Stomach (tissue), 9 donors: Measurements from ENCODE around the gene LIMS2. TPM values are rescaled to one million over a fixed set of nuclear protein-coding genes. Genes with fewer than 3 reads are reported as not detected.
A peak's percentile ranks its signal among the peaks of the same experiment; 100 is the strongest.

Experiments used
- DNase-seq, 2 donors: peaks; one replicate each; pipeline versions ENCODE4 v3.0.0 to v3.0.0-alpha.2; 2013 to 2019
- H3K27ac ChIP-seq, 5 donors: fragments of 200-600 bp in 4 of 5; sonication (generic) in 4 of 5; one replicate each; pipeline ENCODE4 v1.5.1; 2013 to 2019; ENCODE audit warnings: mild to moderate bottlenecking in 1 of 5, moderate library complexity in 1 of 5
- H3K27me3 ChIP-seq, 3 donors: fragments of 200-600 bp; sonication (generic); one replicate each; pipeline ENCODE4 v1.5.1; 2017 to 2019; ENCODE audit warnings: mixed run types in 1 of 3
- H3K36me3 ChIP-seq, 4 donors: fragments of 200-600 bp; sonication (generic); 1 replicate in 3 of 4; 2 replicates in 1 of 4; pipeline ENCODE4 v1.5.1; 2016 to 2019
- H3K4me1 ChIP-seq, 4 donors: fragments of 200-600 bp; sonication (generic); one replicate each; pipeline ENCODE4 v1.5.1; 2016 to 2019
- H3K4me3 ChIP-seq, 4 donors: fragments of 200-600 bp; sonication (generic) in 3 of 4; one replicate each; pipeline ENCODE4 v1.5.1; 2016 to 2019; ENCODE audit warnings: mild to moderate bottlenecking in 1 of 4
- H3K9me3 ChIP-seq, 4 donors: fragments of 200-600 bp; sonication (generic); one replicate each; pipeline ENCODE4 v1.5.1; 2016 to 2019
- EP300 ChIP-seq: sonication (generic); formaldehyde crosslinking; IDR thresholded peaks from one replicate; pipeline ENCODE4 v1.6.1; 2017; ENCODE audit warnings: antibody characterized with exemption
- POLR2A ChIP-seq, 4 donors: fragments of 450-650 bp; IDR thresholded peaks; one replicate each; pipeline ENCODE4 v1.6.1; 2016; ENCODE audit warnings: antibody characterized with exemption in 4 of 4, control low read depth in 2 of 4, mild to moderate bottlenecking in 1 of 4, moderate library complexity in 1 of 4
- POLR2AphosphoS5 ChIP-seq, 3 donors: sonication (generic); formaldehyde crosslinking; IDR thresholded peaks; one replicate each; pipeline ENCODE4 v1.6.1; 2016; ENCODE audit warnings: antibody characterized with exemption in 3 of 3
- WGBS, 5 donors: extraction: QIAGEN DNeasy Blood & Tissue Kit in 3 of 5; methylation state at CpG; one replicate each; pipeline versions ENCODE4 v1.1.5 to v1.1.7; 2013 to 2018; 5-methylcytosine and 5-hydroxymethylcytosine counted together
- intact Hi-C: fragments of 100-400 bp; cut with DNase I; formaldehyde crosslinking; loops from one replicate; pipeline ENCODE4 v1.15.1; 2023; ENCODE audit warnings: low total_unique reads
- polyA plus RNA-seq, 3 donors: library from polyadenylated mRNA; stranded (reverse); fragments of 200-250 nt; gene quantifications; one replicate each; pipeline ENCODE4 v1.2.3, GENCODE V29; 2013
- total RNA-seq, 5 donors: library from RNA; depleted of rRNA; stranded (reverse); fragments of >200 nt; gene quantifications; one replicate each; pipeline versions ENCODE4 v1.1.0 to v1.2.3, GENCODE V29; 2014 to 2016
- TF ChIP-seq, protein P1 (sequence below), 7 experiments: fragments of 450-650 bp in 4 of 7; fragments of 200-600 bp in 3 of 7; sonication (generic) in 3 of 7; IDR thresholded peaks; one replicate each; pipeline ENCODE4 v1.5.1; 2016 to 2019; ENCODE audit warnings: antibody characterized with exemption in 7 of 7, control low read depth in 2 of 7, mild to moderate bottlenecking in 1 of 7
- donor health status: healthy with polysubstance abuse.
- donor health status: Bipolar disorder and iron deficiency.
- donor health status: healthy.

The LIMS2 gene
- total and polyA plus RNA-seq, 8 donors, result 30.3 to 94.1 (median 59.5) TPM

DNA sequence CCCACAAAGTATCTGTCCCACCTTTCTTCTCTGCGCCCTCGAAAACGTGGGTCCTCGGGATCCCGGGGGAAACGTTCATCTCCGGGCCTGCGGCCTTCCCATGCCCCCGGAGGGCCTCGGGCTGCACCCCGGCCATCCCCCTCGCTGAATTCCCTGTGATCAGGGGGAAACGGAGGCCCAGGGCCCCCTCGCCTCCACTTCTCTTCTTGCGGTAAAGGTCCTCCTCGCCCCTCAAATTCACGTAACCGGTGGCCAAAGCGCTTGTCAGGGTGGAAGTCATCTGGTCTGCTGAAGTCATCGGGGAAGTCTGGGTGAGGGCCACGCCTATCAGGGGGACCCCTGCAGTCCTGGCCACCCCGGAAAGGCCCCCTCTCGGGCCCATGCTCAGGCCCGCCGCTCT, 38.2 kb upstream of the LIMS2 start:
- no peaks in the 10 kb centered on the region for H3K4me1 ChIP-seq
- H3K27me3 ChIP-seq, result no peaks in the 10 kb centered on the region
- 89 to 97% (median 95%) methylated on average over 16 to 25 of the region's 25 CpGs for WGBS, 5 donors
- no peak for TF ChIP-seq EP300
- TF ChIP-seq POLR2A (IDR thresholded peaks at IDR 0.05), result no peak
- TF ChIP-seq POLR2AphosphoS5 (IDR thresholded peaks at IDR 0.05), result no peak
- TF ChIP-seq, protein P1, sequence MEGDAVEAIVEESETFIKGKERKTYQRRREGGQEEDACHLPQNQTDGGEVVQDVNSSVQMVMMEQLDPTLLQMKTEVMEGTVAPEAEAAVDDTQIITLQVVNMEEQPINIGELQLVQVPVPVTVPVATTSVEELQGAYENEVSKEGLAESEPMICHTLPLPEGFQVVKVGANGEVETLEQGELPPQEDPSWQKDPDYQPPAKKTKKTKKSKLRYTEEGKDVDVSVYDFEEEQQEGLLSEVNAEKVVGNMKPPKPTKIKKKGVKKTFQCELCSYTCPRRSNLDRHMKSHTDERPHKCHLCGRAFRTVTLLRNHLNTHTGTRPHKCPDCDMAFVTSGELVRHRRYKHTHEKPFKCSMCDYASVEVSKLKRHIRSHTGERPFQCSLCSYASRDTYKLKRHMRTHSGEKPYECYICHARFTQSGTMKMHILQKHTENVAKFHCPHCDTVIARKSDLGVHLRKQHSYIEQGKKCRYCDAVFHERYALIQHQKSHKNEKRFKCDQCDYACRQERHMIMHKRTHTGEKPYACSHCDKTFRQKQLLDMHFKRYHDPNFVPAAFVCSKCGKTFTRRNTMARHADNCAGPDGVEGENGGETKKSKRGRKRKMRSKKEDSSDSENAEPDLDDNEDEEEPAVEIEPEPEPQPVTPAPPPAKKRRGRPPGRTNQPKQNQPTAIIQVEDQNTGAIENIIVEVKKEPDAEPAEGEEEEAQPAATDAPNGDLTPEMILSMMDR (IDR thresholded peaks at IDR 0.05), result no peak
- no peak overlapping the region for H3K4me3 ChIP-seq
- DNase-seq, result no peak
- H3K9me3 ChIP-seq, result no peaks in the 10 kb centered on the region
- intact Hi-C loops, result no loop called here
- peaks cover 13 to 77% (median 68%) of the 10 kb centered on the region in 4 donors for H3K36me3 ChIP-seq
- H3K27ac ChIP-seq, result no peak overlapping the region

- TF ChIP-seq EP300, result no peak
- TF ChIP-seq POLR2AphosphoS5 (IDR thresholded peaks at IDR 0.05), result no peak
- TF ChIP-seq POLR2A (IDR thresholded peaks at IDR 0.05), result no peak
- TF ChIP-seq, protein P1 (IDR thresholded peaks at IDR 0.05), result no peak
- H3K36me3 ChIP-seq, result peaks cover 17 to 77% (median 68%) of the 10 kb centered on the region in 4 donors
- 81 to 93% (median 88%) methylated on average over 2 of the region's 2 CpGs for WGBS, 5 donors
- no peak for DNase-seq
- H3K27me3 ChIP-seq, result no peaks in the 10 kb centered on the region
- no peak overlapping the region for H3K27ac ChIP-seq
- intact Hi-C loops, result no loop called here
- H3K4me3 ChIP-seq, result no peak overlapping the region
- H3K4me1 ChIP-seq, result peaks cover 0 to 4% (median 0%) of the 10 kb centered on the region in 4 donors
- no peaks in the 10 kb centered on the region for H3K9me3 ChIP-seq
Measured at GRCh38 chr2:127712999-127713398, 37.7 kb upstream of the LIMS2 start.

DNA sequence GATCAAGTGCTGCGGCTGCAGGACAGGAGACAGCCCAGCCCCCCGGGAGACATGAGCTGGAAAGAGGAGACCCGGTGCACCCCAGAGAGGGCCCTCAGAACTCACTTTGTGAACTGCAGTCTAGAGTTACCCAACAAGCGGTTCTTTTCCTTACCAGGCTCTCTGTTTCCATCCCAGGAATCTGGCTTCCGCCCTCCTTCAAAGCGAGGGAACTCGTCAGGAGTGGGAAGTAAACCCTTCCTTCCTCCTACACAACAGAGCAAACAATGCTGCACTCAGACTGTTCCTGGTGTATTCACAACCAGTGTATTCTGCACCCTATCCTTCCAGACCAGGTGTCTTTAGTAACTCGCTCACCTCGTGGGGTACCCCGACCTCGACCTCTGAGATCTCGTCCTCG, 34.0 kb upstream of the LIMS2 start:
- Histone ChIP-seq H3K27ac (no peak overlapping the region), H3K36me3 (peaks cover 26 to 72% (median 68%) of the 10 kb centered on the region in 4 donors), H3K4me1 (peaks cover 6 to 16% (median 11%) of the 10 kb centered on the region in 4 donors), H3K9me3 (no peaks in the 10 kb centered on the region), H3K27me3 (no peaks in the 10 kb centered on the region), H3K4me3 (no peak overlapping the region)
- TF ChIP-seq EP300 (no peak), POLR2AphosphoS5 (IDR thresholded peaks at IDR 0.05) (no peak), POLR2A (IDR thresholded peaks at IDR 0.05) (no peak)
- TF ChIP-seq, protein P1 (IDR thresholded peaks at IDR 0.05), result no peak
- intact Hi-C loops, result no loop called here
- no peak for DNase-seq
- 92 to 96% (median 94%) methylated on average over 13 of the region's 13 CpGs for WGBS, 5 donors

- intact Hi-C loops, result no loop called here
- no peak overlapping the region for H3K4me3 ChIP-seq
- H3K27me3 ChIP-seq, result no peaks in the 10 kb centered on the region
- WGBS, 5 donors, result 80 to 90% (median 84%) methylated on average over 7 to 9 of the region's 9 CpGs
- H3K9me3 ChIP-seq, result no peaks in the 10 kb centered on the region
- peaks cover 26 to 61% (median 59%) of the 10 kb centered on the region in 4 donors for H3K36me3 ChIP-seq
- no peak overlapping the region for H3K27ac ChIP-seq
- DNase-seq, result peak in 1 of 2 donors; percentile 67
- peaks cover 15 to 28% (median 23%) of the 10 kb centered on the region in 4 donors for H3K4me1 ChIP-seq
- TF ChIP-seq POLR2A (IDR thresholded peaks at IDR 0.05) (no peak), POLR2AphosphoS5 (IDR thresholded peaks at IDR 0.05) (no peak), EP300 (no peak)
- TF ChIP-seq, protein P1 (IDR thresholded peaks at IDR 0.05), result no peak
Measured at GRCh38 chr2:127707890-127708648, 32.7 kb upstream of the LIMS2 start.
